K562 (cell line): Measurements from ENCODE around the gene TMPRSS11B. TPM values are rescaled to one million over a fixed set of nuclear protein-coding genes. Genes with fewer than 3 reads are reported as not detected.

Source experiments
- ATAC-seq: fragments of 200-7000 bp; cut with Tn5 transposase; 3 replicates; pipeline ENCODE4 v1.9.1; 2020; ENCODE audit warnings: moderate library complexity
- BruUV-seq: library from RNA; stranded (reverse); fragments of 400-500 nt; replicated peaks from 2 replicates; lab custom pipeline; 2021; lab: Mats Ljungman, UMichigan
- CTCF ChIA-PET: fragments of 300-600 bp; formaldehyde crosslinking; extraction: SDS; loops from one replicate; lab custom pipeline; 2021; ENCODE audit warnings: low intra/inter-chr PET ratio; lab: Yijun Ruan, JAX
- POLR2A ChIA-PET: fragments of 300-600, 350-650 bp; sonication (Branson Sonifier 250); formaldehyde crosslinking; extraction: SDS; loops from one replicate; lab custom pipeline; 2021; ENCODE audit warnings: antibody characterized with exemption, inconsistent platforms; lab: Yijun Ruan, JAX
- DNase-seq, 4 experiments: peaks; one replicate each; pipeline versions ENCODE4 v3.0.0 to v3.0.0-alpha.2; 2011 to 2018; ENCODE audit warnings: low spot score in 3 of 4, mixed read lengths in 3 of 4; ENCODE audit errors: extremely low read depth in 1 of 4
- FAIRE-seq: peaks from 2 replicates; lab custom pipeline; 2011; peaks lifted over from hg19 to GRCh38; lab: Jason Lieb, UNC
- H2AFZ ChIP-seq: 2 replicates; pipeline ENCODE4 v1.6.0; 2011; ENCODE audit warnings: low read depth, low read length, control low read depth, inconsistent platforms
- H3K27ac ChIP-seq: fragments of 200-600 bp; 3 replicates; pipeline ENCODE4 v1.8.0; 2011; ENCODE audit warnings: low read depth, mild to moderate bottlenecking, control low read depth, inconsistent platforms, low read length, moderate library complexity, mixed read lengths; ENCODE audit errors: extremely low read depth
- H3K27me3 ChIP-seq, 2 experiments: fragments of 300-600 bp in 1 of 2; 2 replicates in 1 of 2; 3 replicates in 1 of 2; pipeline versions ENCODE4 v1.6.0 to v1.8.0; 2011; ENCODE audit warnings: inconsistent platforms in 2 of 2, low read length in 2 of 2, mild to moderate bottlenecking in 1 of 2, mixed read lengths in 1 of 2, moderate library complexity in 1 of 2; ENCODE audit not compliant: control insufficient read depth in 2 of 2, insufficient read depth in 2 of 2
- H3K36me3 ChIP-seq: fragments of 300-600 bp; 3 replicates; pipeline ENCODE4 v1.8.0; 2011; ENCODE audit warnings: mild to moderate bottlenecking, low read length, inconsistent platforms; ENCODE audit not compliant: control insufficient read depth, insufficient read depth
- H3K4me1 ChIP-seq, 2 experiments: fragments of 200-600 bp in 1 of 2; replicated peaks in 1 of 2; 2 replicates in 1 of 2; 3 replicates in 1 of 2; pipeline versions ENCODE4 v1.5.1 to v1.8.0; 2011; ENCODE audit warnings: inconsistent platforms in 2 of 2, low read length in 2 of 2, mild to moderate bottlenecking in 1 of 2, mixed read lengths in 1 of 2, moderate library complexity in 1 of 2; ENCODE audit not compliant: control insufficient read depth in 2 of 2, insufficient read depth in 2 of 2
- H3K4me2 ChIP-seq: 2 replicates; pipeline ENCODE4 v1.6.1; 2011; ENCODE audit warnings: low read length, control low read depth, inconsistent platforms, mixed read lengths; ENCODE audit not compliant: insufficient read depth
- H3K4me3 ChIP-seq: fragments of 200-600 bp; sonication (generic), shearing (Covaris generic); 2 replicates; pipeline ENCODE4 v1.5.1; 2016; ENCODE audit warnings: control low read depth, inconsistent platforms
- H3K79me2 ChIP-seq: fragments of 200-600 bp; 3 replicates; pipeline ENCODE4 v1.8.0; 2011; ENCODE audit warnings: low read length, inconsistent platforms; ENCODE audit not compliant: control insufficient read depth, insufficient read depth
- H3K9ac ChIP-seq, 2 experiments: 2 replicates each; pipeline versions ENCODE4 v1.6.0 to v1.6.1; 2011; ENCODE audit warnings: low read depth in 2 of 2, low read length in 2 of 2, control low read depth in 1 of 2, inconsistent platforms in 1 of 2, mild to moderate bottlenecking in 1 of 2, mixed read lengths in 1 of 2; ENCODE audit not compliant: insufficient read depth in 1 of 2
- H3K9me1 ChIP-seq: one replicate; pipeline ENCODE4 v1.6.0; 2011; ENCODE audit warnings: inconsistent platforms, mild to moderate bottlenecking, low read length, moderate library complexity; ENCODE audit not compliant: control insufficient read depth, insufficient read depth
- H3K9me3 ChIP-seq: replicated peaks from 2 replicates; pipeline ENCODE4 v1.5.1; 2011; ENCODE audit warnings: low read depth, low read length, inconsistent platforms; ENCODE audit not compliant: control insufficient read depth, insufficient read depth
- H4K20me1 ChIP-seq: replicated peaks from 2 replicates; pipeline ENCODE4 v1.6.1; 2011; ENCODE audit warnings: low read length, inconsistent platforms, mixed read lengths; ENCODE audit not compliant: control insufficient read depth, insufficient read depth
- CBFA2T3 ChIP-seq: fragments of 450-650 bp; IDR thresholded peaks from 2 replicates; pipeline ENCODE4 v1.6.1; 2017
- CSDE1 ChIP-seq, 2 experiments: fragments of 450-650 bp; IDR thresholded peaks; 2 replicates each; pipeline ENCODE4 v1.6.1; 2016; ENCODE audit warnings: mild to moderate bottlenecking in 1 of 2
- ETV1 ChIP-seq: fragments of 450-650 bp; conservative IDR thresholded peaks from 2 replicates; pipeline ENCODE4 v1.6.1; 2016; ENCODE audit warnings: missing genetic modification characterization, control low read depth, low read depth, missing compliant biosample characterization
- HLTF ChIP-seq: fragments of 450-650 bp; IDR thresholded peaks from 2 replicates; pipeline ENCODE4 v1.6.1; 2016
- HNRNPL ChIP-seq: fragments of 200-400 bp; formaldehyde crosslinking; IDR thresholded peaks from 2 replicates; pipeline ENCODE4 v1.6.1; 2017; ENCODE audit warnings: low read depth, mild to moderate bottlenecking, low read length
- NKRF ChIP-seq: fragments of 450-650 bp; IDR thresholded peaks from 2 replicates; pipeline ENCODE4 v1.6.1; 2016; ENCODE audit warnings: borderline replicate concordance
- ZNF609 ChIP-seq: sonication (generic); formaldehyde crosslinking; IDR thresholded peaks from 2 replicates; pipeline ENCODE4 v1.8.1; 2023; ENCODE audit warnings: missing genetic modification reagents, mild to moderate bottlenecking, borderline replicate concordance
- WGBS: fragments of 100-300 bp; shearing (Covaris generic); methylation state at CpG from one replicate; pipeline ENCODE4 v1.1.6; 2016; ENCODE audit warnings: low coverage, mixed read lengths; ENCODE audit not compliant: insufficient coverage; ENCODE audit errors: missing lambda C conversion rate; 5-methylcytosine and 5-hydroxymethylcytosine counted together
- in situ Hi-C: fragments of 300-500 bp; cut with MboI; formaldehyde crosslinking; loops from 4 replicates; pipeline ENCODE4 v1.15.0; 2018; ENCODE audit warnings: inconsistent platforms, mixed read lengths
- intact Hi-C: fragments of 100-400 bp; cut with micrococcal nuclease; formaldehyde crosslinking; loops from 2 replicates; pipeline ENCODE4 v1.14.2; 2022
- polyA plus RNA-seq, 8 experiments: library from polyadenylated mRNA; depleted of rRNA in 4 of 8; stranded (reverse) in 5 of 8; unstranded in 3 of 8; fragments of >200 nt; fragmentation: Nextera tagmentation in 2 of 8; fragmentation: Illumina TruSeq in 1 of 8; extraction: Ambion mirVana in 2 of 8; extraction: Trizol in 1 of 8; gene quantifications; 2 replicates each; pipeline versions ENCODE4 v1.2.1 to v1.2.3, GENCODE V29; 2011 to 2014; ENCODE audit warnings: inconsistent platforms in 1 of 8, missing spikeins in 1 of 8
- total RNA-seq, 7 experiments: library from RNA; depleted of rRNA in 6 of 7; stranded (reverse); fragments of >200 nt in 6 of 7; fragmentation: Illumina TruSeq in 2 of 7; extraction: Trizol in 2 of 7; gene quantifications; 2 replicates each; pipeline versions ENCODE4 v1.2.1 to v1.2.3, GENCODE V29; 2011 to 2021; ENCODE audit warnings: low replicate concordance in 1 of 7

The TMPRSS11B gene
- total and polyA plus RNA-seq, 9 of the 15 experiments (the other 6 are each of a cell fraction or from before 2014, with no cell fraction given): 0.03 to 0.07 TPM; not detected in 7

GRCh38 chr4:68257719-68258118 lies 12.2 kb upstream of the TMPRSS11B start:
- POLR2A ChIA-PET: no interaction called here
- no peaks in the 10 kb centered on the region for H3K36me3 ChIP-seq
- CTCF ChIA-PET: no interaction called here
- TF ChIP-seq HLTF: no peak
- TF ChIP-seq CBFA2T3: no peak
- no peak for TF ChIP-seq NKRF
- no peak for TF ChIP-seq HNRNPL
- TF ChIP-seq ZNF609 (CRISPR knock-in tag): no peak
- TF ChIP-seq ETV1 (tag): no peak
- no peak for TF ChIP-seq CSDE1 (IDR thresholded peaks at IDR 0.05)

More at GRCh38 chr4:68257719-68258118, 12.2 kb upstream of the TMPRSS11B start:
- H3K9me3 ChIP-seq: no peaks in the 10 kb centered on the region
- H3K27ac ChIP-seq: no peak overlapping the region
- H3K27me3 ChIP-seq: no peaks in the 10 kb centered on the region
- no peak overlapping the region for H3K4me3 ChIP-seq
- DNase-seq (no peak), ATAC-seq (no peak), FAIRE-seq (no peak)
- no peak overlapping the region for H3K4me2 ChIP-seq
- no peak overlapping the region for H2AFZ ChIP-seq
- in situ Hi-C loops (no loop called here), intact Hi-C loops (loop anchor here (10.0 kb wide), 1 partner anchor 183 kb away; no protein-coding TSS in a partner anchor)
- no TSS peak for BruUV-seq
- no peaks in the 10 kb centered on the region for H3K9me1 ChIP-seq
- no peaks in the 10 kb centered on the region for H4K20me1 ChIP-seq
- no peak overlapping the region for H3K9ac ChIP-seq
- H3K4me1 ChIP-seq: peaks cover 0 to 10% of the 10 kb centered on the region in 2 experiments; a peak in 2 of 5 replicates
- 47% methylated on average over 5 of the region's 5 CpGs for WGBS
- no peaks in the 10 kb centered on the region for H3K79me2 ChIP-seq
